HUES64 (cell line): Measurements from ENCODE around the gene HOPX.
"Not testable (repeated sequence)": the region's sequence is repeated elsewhere in the genome, so short reads cannot be mapped to it uniquely, and the experiment has no call there.

ENCODE experiments used
- H3K27ac ChIP-seq: 2 replicates; pipeline ENCODE4 v1.7.0; 2013; ENCODE audit warnings: low read depth, low read length, inconsistent platforms
- H3K27me3 ChIP-seq: 2 replicates; pipeline ENCODE4 v1.6.1; 2013; ENCODE audit warnings: mild to moderate bottlenecking, low read length; ENCODE audit not compliant: insufficient read depth
- H3K36me3 ChIP-seq: 2 replicates; pipeline ENCODE4 v1.6.1; 2013; ENCODE audit warnings: mild to moderate bottlenecking, low read length; ENCODE audit not compliant: insufficient read depth
- H3K4me1 ChIP-seq: 2 replicates; pipeline ENCODE4 v1.6.1; 2013; ENCODE audit warnings: mild to moderate bottlenecking, low read length, moderate library complexity; ENCODE audit not compliant: insufficient read depth
- H3K4me3 ChIP-seq: 2 replicates; pipeline ENCODE4 v1.5.1; 2013; ENCODE audit warnings: mild to moderate bottlenecking, low read length, moderate library complexity
- H3K9ac ChIP-seq: 2 replicates; pipeline ENCODE4 v1.6.1; 2013; ENCODE audit warnings: mild to moderate bottlenecking, low read depth, low read length
- H3K9me3 ChIP-seq: 2 replicates; pipeline ENCODE4 v1.6.1; 2013; ENCODE audit warnings: low read depth, low read length; ENCODE audit not compliant: insufficient read depth
- WGBS: fragments of 150-250, 120-280 bp; methylation state at CpG from one replicate; pipeline ENCODE4 v1.1.7; 2013; ENCODE audit warnings: missing lambda C conversion rate; 5-methylcytosine and 5-hydroxymethylcytosine counted together

Gene HOPX

GRCh38 chr4:56667396-56667795 is 13.7 kb downstream of the HOPX start:
- H3K9me3 ChIP-seq, H3K27ac ChIP-seq, H3K9ac ChIP-seq, H3K36me3 ChIP-seq, H3K4me3 ChIP-seq, H3K4me1 ChIP-seq: not testable (repeated sequence)
- H3K27me3 ChIP-seq = peaks cover 19% of the 10 kb centered on the region
- WGBS = no CpG with 5 or more reads among the region's 1 CpG

- WGBS = 86% methylated on average over 2 of the region's 2 CpGs
- H3K9ac ChIP-seq = no peak overlapping the region
- H3K36me3 ChIP-seq = no peaks in the 10 kb centered on the region
- H3K4me1 ChIP-seq = peaks cover 13% of the 10 kb centered on the region; the same call in 1 of the 2 replicates
- H3K4me3 ChIP-seq = no peak overlapping the region
- peaks cover 29% of the 10 kb centered on the region for H3K27me3 ChIP-seq
- H3K9me3 ChIP-seq = no peaks in the 10 kb centered on the region
- H3K27ac ChIP-seq = no peak overlapping the region
Observed at GRCh38 chr4:56666279-56666678, 14.8 kb downstream of the HOPX start.

GRCh38 chr4:56665781-56666180 is 15.3 kb downstream of the HOPX start:
- no peak overlapping the region for H3K9ac ChIP-seq
- H3K27me3 ChIP-seq = peaks cover 34% of the 10 kb centered on the region
- 92% methylated on average over 4 of the region's 5 CpGs for WGBS
- H3K27ac ChIP-seq = no peak overlapping the region
- no peaks in the 10 kb centered on the region for H3K36me3 ChIP-seq
- H3K9me3 ChIP-seq = no peaks in the 10 kb centered on the region
- no peak overlapping the region for H3K4me3 ChIP-seq
- H3K4me1 ChIP-seq = peaks cover 13% of the 10 kb centered on the region; the same call in 1 of the 2 replicates

GRCh38 chr4:56662782-56663468 is 18.2 kb downstream of the HOPX start:
- 43% methylated on average over 3 of the region's 3 CpGs for WGBS
- H3K9me3 ChIP-seq = no peaks in the 10 kb centered on the region
- peaks cover 56% of the 10 kb centered on the region for H3K27me3 ChIP-seq
- no peak overlapping the region for H3K4me3 ChIP-seq
- H3K4me1 ChIP-seq = peaks cover 13% of the 10 kb centered on the region; the same call in 1 of the 2 replicates
- H3K36me3 ChIP-seq = no peaks in the 10 kb centered on the region
- H3K9ac ChIP-seq = no peak overlapping the region
- no peak overlapping the region; the same call in 1 of the 2 replicates for H3K27ac ChIP-seq

GRCh38 chr4:56659946-56660345 is 21.1 kb downstream of the HOPX start:
- whole genome bisulfite sequencing = no CpG with 5 or more reads among the region's 1 CpG
- H3K9me3 ChIP-seq = no peaks in the 10 kb centered on the region
- no peak overlapping the region for H3K9ac ChIP-seq
- peaks cover 79% of the 10 kb centered on the region for H3K27me3 ChIP-seq
- no peaks in the 10 kb centered on the region for H3K36me3 ChIP-seq
- H3K27ac ChIP-seq = no peak overlapping the region
- no peak overlapping the region for H3K4me3 ChIP-seq
- peaks cover 19% of the 10 kb centered on the region; the same call in 1 of the 2 replicates for H3K4me1 ChIP-seq

GRCh38 chr4:56658528-56658927 is 22.6 kb downstream of the HOPX start:
- Histone ChIP-seq H3K36me3 (no peaks in the 10 kb centered on the region), H3K27me3 (peaks cover 82% of the 10 kb centered on the region), H3K4me1 (peaks cover 23% of the 10 kb centered on the region; the same call in 1 of the 2 replicates), H3K4me3 (no peak overlapping the region), H3K9me3 (no peaks in the 10 kb centered on the region), H3K9ac (no peak overlapping the region), H3K27ac (no peak overlapping the region)
- WGBS = 100% methylated on average over 2 of the region's 3 CpGs

GRCh38 chr4:56657818-56658217 is 23.3 kb downstream of the HOPX start:
- H3K36me3 ChIP-seq = no peaks in the 10 kb centered on the region
- peaks cover 88% of the 10 kb centered on the region for H3K27me3 ChIP-seq

GRCh38 chr4:56657128-56657527 is 24.0 kb downstream of the HOPX start:
- no peak overlapping the region for H3K9ac ChIP-seq
- H3K4me1 ChIP-seq = peaks cover 14% of the 10 kb centered on the region; the same call in 1 of the 2 replicates
- WGBS = 79% methylated on average over 3 of the region's 3 CpGs
- no peaks in the 10 kb centered on the region for H3K9me3 ChIP-seq
- H3K27me3 ChIP-seq = peaks cover 90% of the 10 kb centered on the region
- H3K4me3 ChIP-seq = no peak overlapping the region
- no peaks in the 10 kb centered on the region for H3K36me3 ChIP-seq
- H3K27ac ChIP-seq = no peak overlapping the region

More at GRCh38 chr4:56657818-56658217, 23.3 kb downstream of the HOPX start:
- 86% methylated on average over 4 of the region's 4 CpGs for WGBS
- H3K27ac ChIP-seq = no peak overlapping the region
- no peaks in the 10 kb centered on the region for H3K9me3 ChIP-seq
- peaks cover 18% of the 10 kb centered on the region; the same call in 1 of the 2 replicates for H3K4me1 ChIP-seq
- no peak overlapping the region for H3K9ac ChIP-seq
- H3K4me3 ChIP-seq = no peak overlapping the region

- Histone ChIP-seq H3K27ac (no peak overlapping the region), H3K4me3 (peak overlapping the region; percentile 59), H3K9me3 (no peaks in the 10 kb centered on the region), H3K9ac (no peak overlapping the region; the same call in 1 of the 2 replicates), H3K4me1 (peaks cover 10% of the 10 kb centered on the region; the same call in 1 of the 2 replicates), H3K27me3 (peaks cover 90% of the 10 kb centered on the region), H3K36me3 (no peaks in the 10 kb centered on the region)
- 8% methylated on average over 17 of the region's 19 CpGs for WGBS
Observed at GRCh38 chr4:56656346-56656643, 24.8 kb downstream of the HOPX start.

GRCh38 chr4:56655627-56656345 is 25.3 kb downstream of the HOPX start:
- under 1% methylated on average over 79 of the region's 79 CpGs for WGBS
- H3K4me3 ChIP-seq = peak overlapping the region; percentile 59

GRCh38 chr4:56655209-56655626 is 25.9 kb downstream of the HOPX start:
- H3K27me3 ChIP-seq = peaks cover 85% of the 10 kb centered on the region
- WGBS = 2% methylated on average over 28 of the region's 28 CpGs
- H3K36me3 ChIP-seq = no peaks in the 10 kb centered on the region
- H3K27ac ChIP-seq = no peak overlapping the region
- peak overlapping the region; percentile 59 for H3K4me3 ChIP-seq
- H3K9me3 ChIP-seq = no peaks in the 10 kb centered on the region
- H3K4me1 ChIP-seq = peaks cover 10% of the 10 kb centered on the region; the same call in 1 of the 2 replicates
- H3K9ac ChIP-seq = no peak overlapping the region

More at GRCh38 chr4:56655627-56656345, 25.3 kb downstream of the HOPX start:
- no peak overlapping the region for H3K27ac ChIP-seq
- no peaks in the 10 kb centered on the region for H3K9me3 ChIP-seq
- no peak overlapping the region; the same call in 1 of the 2 replicates for H3K9ac ChIP-seq
- H3K36me3 ChIP-seq = no peaks in the 10 kb centered on the region
- H3K4me1 ChIP-seq = peaks cover 10% of the 10 kb centered on the region; the same call in 1 of the 2 replicates
- peaks cover 86% of the 10 kb centered on the region for H3K27me3 ChIP-seq
